TTC549 (cell line): Measurements from ENCODE around the gene BET1L.
"Not testable (repeated sequence)": the region's sequence is repeated elsewhere in the genome, so short reads cannot be mapped to it uniquely, and the experiment has no call there.

ENCODE experiments used
- FAIRE-seq: peaks from 2 replicates; lab custom pipeline; 2012; peaks lifted over from hg19 to GRCh38; lab: Jason Lieb, UNC

The BET1L gene, protein sequence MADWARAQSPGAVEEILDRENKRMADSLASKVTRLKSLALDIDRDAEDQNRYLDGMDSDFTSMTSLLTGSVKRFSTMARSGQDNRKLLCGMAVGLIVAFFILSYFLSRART

GRCh38 chr11:207208-207862 is at the start of gene BET1L, which contains the start of gene RIC8A:
Gene BET1L, minus strand, starts transcription at chr11:207399. Its CDS starts 78 bp downstream, at chr11:207321.
Gene RIC8A, plus strand, starts transcription at chr11:207708. Its CDS starts 1,147 bp downstream, at chr11:208855.
- peak; percentile 93 for FAIRE-seq

GRCh38 chr11:255816-256215 is 48.6 kb upstream of the BET1L start:
- FAIRE-seq = no peak

- no peak for FAIRE-seq
Measured at GRCh38 chr11:255176-255575, 48.0 kb upstream of the BET1L start.

DNA sequence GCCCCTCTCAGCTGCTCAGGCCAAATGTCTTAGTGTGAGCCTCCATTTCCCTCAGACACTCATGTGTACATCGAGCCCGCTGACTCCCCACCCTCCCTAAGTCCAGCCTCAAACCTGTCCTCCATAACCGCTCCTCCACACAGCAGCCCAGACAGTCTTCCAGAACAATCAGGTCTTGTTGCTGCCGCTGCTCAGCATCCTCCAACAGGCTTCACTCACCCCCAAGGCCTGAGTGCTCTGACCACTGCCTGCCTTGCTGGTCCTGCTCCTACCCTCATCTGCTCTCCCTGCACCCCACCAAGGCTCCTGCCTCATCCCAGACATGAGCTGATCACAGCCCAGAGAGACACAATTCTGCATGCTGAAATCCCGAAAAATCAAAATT is 46.7 kb upstream of the BET1L start:
- FAIRE-seq = no peak

DNA sequence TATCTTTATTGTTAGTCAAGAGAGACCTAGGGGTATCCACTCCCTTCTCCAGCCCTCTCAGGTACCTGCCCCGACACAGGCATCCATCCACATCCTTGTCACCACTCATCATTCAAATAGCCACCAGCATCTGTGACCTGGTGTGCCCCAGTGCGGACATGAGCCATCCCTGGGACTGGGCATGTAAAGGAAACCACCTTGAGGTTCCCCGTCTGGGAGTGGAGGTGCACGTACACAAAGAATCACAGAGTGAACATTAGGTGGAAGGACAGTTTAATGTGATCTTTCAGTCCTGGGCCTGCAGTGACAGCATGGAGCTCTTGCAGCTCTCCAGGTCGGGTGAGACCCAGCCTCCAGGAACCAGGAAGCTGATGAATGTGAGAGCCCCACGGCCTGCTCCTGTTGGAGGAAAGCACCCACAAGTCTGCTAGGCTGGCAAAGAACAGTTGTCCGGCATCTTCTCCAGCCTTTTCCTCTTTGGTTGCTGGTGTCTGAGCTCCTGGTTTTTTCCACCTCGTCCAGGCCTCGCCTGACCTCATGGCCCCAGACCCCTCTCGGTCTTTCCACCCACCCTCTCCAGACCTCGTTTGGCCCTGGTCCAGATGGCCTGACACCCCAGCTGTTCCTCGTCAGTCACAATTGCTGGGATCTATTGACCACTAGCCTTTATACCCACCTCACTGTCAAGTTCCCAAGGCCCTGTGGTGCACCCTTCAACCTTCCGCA is 46.1 kb upstream of the BET1L start:
- FAIRE-seq = no peak

DNA sequence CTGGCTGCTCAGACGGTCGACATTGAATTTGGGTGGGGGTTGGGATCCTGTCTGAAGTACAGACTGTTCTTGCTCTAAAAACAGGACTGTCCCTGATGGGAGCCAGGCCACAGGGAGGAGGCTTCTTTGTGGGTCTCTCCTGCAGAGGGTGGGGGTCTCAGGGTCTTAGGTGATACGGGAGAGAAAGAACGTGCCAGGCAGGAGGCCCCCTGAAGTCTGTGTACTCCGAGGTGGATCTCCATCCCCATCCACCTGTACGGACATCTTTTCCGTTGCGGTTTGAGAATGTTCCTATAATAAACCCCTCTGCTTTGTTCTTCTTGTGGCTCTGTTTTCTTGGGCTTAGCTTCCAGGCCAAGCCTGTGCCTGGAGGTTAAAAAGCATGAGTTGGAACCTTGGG is 45.5 kb upstream of the BET1L start:
- FAIRE-seq = no peak

GRCh38 chr11:251550-251949 is 44.4 kb upstream of the BET1L start:
- no peak for FAIRE-seq

DNA sequence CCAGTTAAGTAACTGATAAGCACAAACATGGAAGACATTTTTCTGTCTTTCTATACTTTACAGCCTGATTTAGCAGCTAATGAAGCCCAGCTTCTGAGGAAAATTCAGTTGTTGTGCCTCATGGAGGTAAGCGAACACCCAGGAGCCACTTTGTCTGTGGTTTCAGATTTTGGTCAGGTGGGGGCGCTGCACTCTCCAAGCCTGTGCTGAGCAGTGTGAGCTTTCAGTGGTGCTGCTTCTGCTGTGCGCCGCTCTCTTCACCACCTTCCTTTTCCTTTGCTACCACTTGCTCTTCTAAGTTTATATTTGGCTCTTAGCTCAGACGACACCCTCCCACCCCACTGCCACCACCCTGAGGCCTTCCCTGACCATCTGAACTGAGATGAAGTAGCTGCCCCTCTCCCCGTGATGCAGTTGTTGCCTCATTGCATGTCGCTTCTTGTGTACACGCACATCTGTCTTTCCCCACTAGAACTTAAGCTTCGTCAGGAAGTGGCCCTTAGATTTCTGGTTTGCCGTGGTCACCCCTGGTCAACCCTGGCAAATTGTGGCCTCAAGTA is 43.6 kb upstream of the BET1L start:
- no peak for FAIRE-seq

GRCh38 chr11:250274-250673 is 43.1 kb upstream of the BET1L start:
- FAIRE-seq = no peak

- no peak for FAIRE-seq
Measured at GRCh38 chr11:249062-249461, 41.9 kb upstream of the BET1L start.

GRCh38 chr11:244376-244775 is 37.2 kb upstream of the BET1L start:
- no peak for FAIRE-seq

DNA sequence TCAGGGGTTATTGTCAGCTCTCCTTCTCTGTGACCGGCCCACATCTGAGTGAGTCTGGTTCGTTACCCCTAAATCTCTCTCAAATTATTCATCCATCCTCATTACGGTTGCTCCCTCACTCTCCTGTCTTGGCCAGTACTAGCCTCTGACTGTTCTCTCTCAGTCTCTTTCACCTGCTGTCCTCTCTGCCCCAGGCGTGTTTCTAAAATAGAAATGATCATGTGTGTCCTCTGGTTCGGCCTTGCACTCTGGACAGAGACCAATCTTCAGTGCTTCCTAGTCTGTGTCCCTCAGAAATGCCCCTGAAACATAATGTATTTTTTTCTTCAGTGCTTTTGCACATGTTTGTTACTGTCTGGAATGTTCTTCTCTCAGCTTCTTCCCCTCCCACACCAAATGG is 34.4 kb upstream of the BET1L start:
- no peak for FAIRE-seq

- FAIRE-seq = no peak
Measured at GRCh38 chr11:240315-240714, 33.1 kb upstream of the BET1L start.

GRCh38 chr11:238346-238745 is 31.1 kb upstream of the BET1L start:
- not testable (repeated sequence) for FAIRE-seq

GRCh38 chr11:236774-237767 is 29.9 kb upstream of the BET1L start, which contains the start of gene PSMD13:
Gene PSMD13, plus strand, starts transcription at chr11:236976. Its CDS starts 74 bp downstream, at chr11:237050.
- FAIRE-seq = no peak

DNA sequence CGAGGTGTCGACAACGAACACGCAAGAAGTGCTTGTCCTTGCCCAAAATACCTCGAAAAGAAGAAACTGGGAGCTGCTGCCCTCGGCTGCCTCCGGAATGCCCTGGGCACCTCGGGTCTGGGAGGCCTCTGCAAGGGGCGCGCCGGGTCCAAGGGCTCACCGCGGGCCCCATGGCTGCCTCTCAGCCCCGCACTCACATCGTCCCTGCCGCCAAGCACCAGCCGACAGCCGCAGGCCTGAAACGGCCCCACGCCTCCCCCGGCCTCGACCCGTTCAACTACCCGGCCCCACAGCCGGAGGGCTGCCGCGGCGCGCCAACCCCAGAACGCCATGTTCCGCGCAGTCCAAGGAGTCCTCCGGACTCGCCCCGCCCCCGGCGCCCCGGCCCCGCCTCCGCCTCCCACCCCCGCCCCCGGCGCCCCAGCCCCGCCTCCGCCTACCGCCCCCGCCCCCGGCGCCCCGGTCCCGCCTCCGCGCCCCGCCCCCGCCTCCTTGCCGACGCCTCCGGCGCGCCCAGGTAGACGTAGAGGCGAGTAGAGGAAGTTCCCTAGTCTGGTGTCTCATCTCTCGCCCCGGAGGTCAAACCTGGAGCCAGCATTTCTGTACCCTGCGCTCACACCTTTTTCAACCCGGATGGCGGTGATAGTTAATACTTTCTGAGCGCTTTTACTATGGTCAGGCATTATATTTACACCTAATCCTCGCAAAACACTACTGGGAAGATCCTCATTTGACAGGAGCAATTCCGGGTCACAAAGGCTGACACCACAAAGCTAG is 29.0 kb upstream of the BET1L start, which contains the start of gene SIRT3:
Gene SIRT3 (minus strand): TSS at position 346 of the 777 bp plus-strand sequence. CDS start 14 bp downstream, at position 332.
- no peak for FAIRE-seq

GRCh38 chr11:235609-235996 is 28.4 kb upstream of the BET1L start:
- no peak for FAIRE-seq

GRCh38 chr11:235180-235579 is 28.0 kb upstream of the BET1L start:
- no peak for FAIRE-seq

- FAIRE-seq = no peak
Measured at GRCh38 chr11:232783-233565, 25.8 kb upstream of the BET1L start.

GRCh38 chr11:230431-230830 is 23.2 kb upstream of the BET1L start:
- no peak for FAIRE-seq
